Measurements from ENCODE around the gene SOX6. TPM values are rescaled to one million over a fixed set of nuclear protein-coding genes. Genes with fewer than 3 reads are reported as not detected.

The SOX6 gene
- total RNA-seq, 1 donor from 2014 or later: 19.6 TPM

DNA sequence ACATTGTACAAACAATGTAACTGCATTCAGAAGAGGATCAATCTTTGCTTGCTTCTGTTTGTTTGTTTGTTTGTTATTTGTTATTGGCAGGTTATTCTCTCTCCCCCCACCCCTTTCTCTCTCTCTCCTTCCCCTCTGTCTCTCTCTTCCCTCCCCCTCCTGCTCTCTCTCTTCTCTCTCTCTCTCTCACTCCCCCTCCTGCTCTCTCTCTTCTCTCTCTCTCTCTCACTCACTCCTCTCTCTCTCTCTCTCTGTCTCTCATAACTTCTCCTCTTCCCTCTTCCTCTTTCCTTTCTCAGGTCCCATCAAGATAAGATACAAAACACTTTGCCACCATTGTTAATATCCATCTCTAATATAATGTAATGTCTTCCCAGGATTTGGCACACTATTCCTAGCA is 236.3 kb downstream of the SOX6 start:
- Mint-ChIP-seq H3K4me1 (peaks cover 20% of the 10 kb centered on the region), H3K4me3 (no peak overlapping the region), H3K27me3 (ENCODE audit: low read depth) (no peaks in the 10 kb centered on the region), H3K27ac (ENCODE audit: unreplicated experiment) (no peak overlapping the region), H3K9me3 (no peaks in the 10 kb centered on the region), H3K36me3 (ENCODE audit: low read depth) (no peaks in the 10 kb centered on the region)
- DNase-seq (ENCODE audit: low read depth, low spot score): no peak
- TF ChIP-seq, protein P1, sequence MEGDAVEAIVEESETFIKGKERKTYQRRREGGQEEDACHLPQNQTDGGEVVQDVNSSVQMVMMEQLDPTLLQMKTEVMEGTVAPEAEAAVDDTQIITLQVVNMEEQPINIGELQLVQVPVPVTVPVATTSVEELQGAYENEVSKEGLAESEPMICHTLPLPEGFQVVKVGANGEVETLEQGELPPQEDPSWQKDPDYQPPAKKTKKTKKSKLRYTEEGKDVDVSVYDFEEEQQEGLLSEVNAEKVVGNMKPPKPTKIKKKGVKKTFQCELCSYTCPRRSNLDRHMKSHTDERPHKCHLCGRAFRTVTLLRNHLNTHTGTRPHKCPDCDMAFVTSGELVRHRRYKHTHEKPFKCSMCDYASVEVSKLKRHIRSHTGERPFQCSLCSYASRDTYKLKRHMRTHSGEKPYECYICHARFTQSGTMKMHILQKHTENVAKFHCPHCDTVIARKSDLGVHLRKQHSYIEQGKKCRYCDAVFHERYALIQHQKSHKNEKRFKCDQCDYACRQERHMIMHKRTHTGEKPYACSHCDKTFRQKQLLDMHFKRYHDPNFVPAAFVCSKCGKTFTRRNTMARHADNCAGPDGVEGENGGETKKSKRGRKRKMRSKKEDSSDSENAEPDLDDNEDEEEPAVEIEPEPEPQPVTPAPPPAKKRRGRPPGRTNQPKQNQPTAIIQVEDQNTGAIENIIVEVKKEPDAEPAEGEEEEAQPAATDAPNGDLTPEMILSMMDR (conservative IDR thresholded peaks at IDR 0.05): no peak

DNA sequence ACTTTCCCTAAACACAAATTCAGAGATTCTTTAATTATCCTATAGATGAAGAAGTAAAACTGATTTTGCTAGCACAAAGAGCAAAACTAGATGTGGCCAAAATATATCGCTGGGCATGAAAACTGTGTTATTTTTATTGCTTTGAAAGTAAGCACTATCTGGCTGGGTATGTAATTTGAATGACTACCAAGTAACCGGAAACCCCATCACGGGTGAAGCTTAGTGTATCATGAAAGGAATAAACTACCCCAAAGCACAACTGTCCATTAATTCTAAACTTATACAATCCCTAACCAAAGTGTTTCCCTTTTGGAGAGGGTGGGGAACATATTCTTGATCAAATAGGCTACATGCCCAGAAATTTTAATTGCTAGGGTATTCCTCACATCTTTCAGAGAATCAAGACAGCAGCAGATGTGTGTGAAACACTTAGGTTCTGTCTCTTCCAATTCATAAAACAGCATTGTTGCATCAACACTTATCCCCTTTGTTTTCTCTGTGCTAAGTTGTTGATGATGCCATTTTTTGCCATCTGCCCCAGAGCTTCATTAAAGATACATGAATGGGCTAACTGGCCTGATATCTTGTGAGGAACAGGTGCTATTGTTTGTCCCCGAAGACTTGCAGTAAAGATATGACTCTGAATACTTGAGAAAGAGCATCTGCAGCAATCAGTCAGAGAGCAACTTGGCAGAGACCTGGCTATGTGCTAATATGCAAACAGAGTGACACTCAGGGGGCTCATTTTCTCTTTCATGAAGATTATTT is 238.2 kb downstream of the SOX6 start:
- H3K27me3 Mint-ChIP-seq (ENCODE audit: low read depth): no peaks in the 10 kb centered on the region
- H3K36me3 Mint-ChIP-seq (ENCODE audit: low read depth): no peaks in the 10 kb centered on the region
- no peaks in the 10 kb centered on the region for H3K9me3 Mint-ChIP-seq
- H3K4me1 Mint-ChIP-seq: peaks cover 20% of the 10 kb centered on the region
- DNase-seq (ENCODE audit: low read depth, low spot score): no peak
- TF ChIP-seq, protein P1 (conservative IDR thresholded peaks at IDR 0.05): no peak
- no peak overlapping the region for H3K4me3 Mint-ChIP-seq
- H3K27ac Mint-ChIP-seq (ENCODE audit: unreplicated experiment): no peak overlapping the region

DNA sequence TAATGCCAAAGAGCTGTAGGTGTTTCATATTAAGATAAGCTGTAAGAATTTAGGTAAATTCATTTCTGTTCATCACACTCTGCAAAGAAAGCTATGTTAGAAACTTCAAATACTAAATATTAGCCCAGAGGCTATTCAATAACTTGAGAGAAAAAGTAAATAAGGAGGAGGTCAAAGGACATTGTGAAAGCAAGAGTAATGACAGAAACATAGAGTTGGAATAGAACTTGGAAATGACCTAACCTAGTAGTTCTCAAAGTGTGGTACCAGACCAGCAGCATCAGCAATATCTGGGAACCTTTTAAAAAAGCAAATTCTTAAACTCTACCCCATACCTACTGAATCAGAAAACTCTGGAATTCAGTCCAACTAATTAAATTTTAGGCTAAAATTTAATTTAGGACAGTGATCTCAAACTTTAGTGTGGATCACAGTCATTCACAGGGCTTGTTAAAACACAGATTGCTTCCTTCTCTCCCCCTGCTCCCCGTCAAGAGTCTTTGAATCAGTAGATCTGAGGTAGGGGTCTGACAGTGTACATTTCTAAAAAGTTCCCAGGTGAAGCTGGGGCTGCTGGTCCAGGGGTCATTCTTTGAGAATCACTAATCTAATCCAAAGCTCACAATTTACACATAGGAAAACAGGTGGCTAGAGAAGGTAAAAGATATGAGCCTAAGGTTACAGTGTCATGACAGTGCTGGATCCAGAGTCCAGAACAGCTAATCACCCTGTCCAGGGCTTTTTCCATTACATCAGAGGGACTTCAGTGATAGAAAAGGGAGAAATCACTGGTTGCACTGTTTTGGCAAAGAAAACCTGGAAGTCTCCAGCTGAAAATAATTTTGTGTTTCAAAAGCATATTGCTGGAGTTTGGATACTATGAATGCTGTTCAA is 241.1 kb downstream of the SOX6 start:
- TF ChIP-seq, protein P1 (conservative IDR thresholded peaks at IDR 0.05): no peak
- H3K4me1 Mint-ChIP-seq: peaks cover 46% of the 10 kb centered on the region
- H3K27me3 Mint-ChIP-seq (ENCODE audit: low read depth): no peaks in the 10 kb centered on the region
- no peak overlapping the region for H3K4me3 Mint-ChIP-seq
- H3K36me3 Mint-ChIP-seq (ENCODE audit: low read depth): no peaks in the 10 kb centered on the region
- no peaks in the 10 kb centered on the region for H3K9me3 Mint-ChIP-seq
- no peak overlapping the region for H3K27ac Mint-ChIP-seq (ENCODE audit: unreplicated experiment)
- DNase-seq (ENCODE audit: low read depth, low spot score): no peak

DNA sequence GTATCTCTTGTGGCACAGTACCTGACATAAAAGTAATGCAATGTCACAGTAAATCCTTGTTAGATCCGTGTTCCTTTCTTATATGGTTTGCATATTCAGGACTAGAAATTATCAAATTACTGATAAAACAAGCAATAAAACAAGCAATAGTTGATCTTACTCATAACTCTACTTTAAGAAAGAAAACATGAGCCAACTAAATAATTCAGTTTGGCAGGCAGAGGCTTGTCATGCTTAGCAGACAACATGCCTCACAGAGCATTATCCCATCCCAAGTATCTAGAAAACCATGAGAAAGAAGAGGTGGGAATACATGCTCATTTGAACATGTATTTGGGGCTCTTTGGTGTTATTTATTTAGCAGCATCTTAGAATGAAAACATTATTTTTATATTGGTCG is 241.9 kb downstream of the SOX6 start:
- Mint-ChIP-seq H3K36me3 (ENCODE audit: low read depth) (no peaks in the 10 kb centered on the region), H3K4me1 (peaks cover 51% of the 10 kb centered on the region), H3K4me3 (no peak overlapping the region)

DNA sequence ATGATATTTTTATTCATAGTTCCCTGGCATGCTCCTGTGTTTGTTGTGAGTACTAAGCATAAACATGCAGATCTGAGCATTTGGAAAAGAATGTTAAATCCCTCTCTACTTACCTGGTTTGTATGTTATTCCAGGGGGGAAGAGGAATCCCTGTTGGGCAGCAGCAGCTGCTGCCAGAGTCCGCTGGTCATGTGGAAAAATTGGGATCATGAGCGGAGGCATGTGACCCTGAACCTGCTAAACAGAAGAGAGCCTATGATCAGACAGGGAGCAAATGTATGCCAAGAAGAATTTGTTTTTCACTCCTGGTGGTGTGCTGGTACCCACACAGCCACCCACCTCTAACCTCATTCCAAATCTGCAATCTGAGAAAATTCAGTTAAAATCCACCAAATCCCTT is 244.7 kb downstream of the SOX6 start:
- Mint-ChIP-seq H3K4me3 (no peak overlapping the region), H3K4me1 (peaks cover 41% of the 10 kb centered on the region), H3K36me3 (ENCODE audit: low read depth) (peaks cover 4% of the 10 kb centered on the region), H3K9me3 (peaks cover 4% of the 10 kb centered on the region), H3K27me3 (ENCODE audit: low read depth) (no peaks in the 10 kb centered on the region), H3K27ac (ENCODE audit: unreplicated experiment) (peak overlapping the region; percentile 81)
- TF ChIP-seq, protein P1 (conservative IDR thresholded peaks at IDR 0.05): no peak
- no peak for DNase-seq (ENCODE audit: low read depth, low spot score)

More for the DNA sequence above, 241.9 kb downstream of the SOX6 start:
- H3K27me3 Mint-ChIP-seq (ENCODE audit: low read depth): no peaks in the 10 kb centered on the region
- H3K27ac Mint-ChIP-seq (ENCODE audit: unreplicated experiment): no peak overlapping the region
- H3K9me3 Mint-ChIP-seq: no peaks in the 10 kb centered on the region
- no peak for DNase-seq (ENCODE audit: low read depth, low spot score)
- TF ChIP-seq, protein P1 (conservative IDR thresholded peaks at IDR 0.05): no peak

Measured in neural crest cell (in vitro differentiated cells).